Hematopoietic multipotent progenitor cell treated with erythropoietin and hydrocortisone succinate and interleukin-3 and kit ligand, for 8 days (in vitro differentiated cells): ENCODE measurements around the gene IRAK1.
A peak's percentile ranks its signal among the peaks of the same experiment; 100 is the strongest.

Source experiments
- DNase-seq: peaks from one replicate; pipeline ENCODE4 v3.0.0-alpha.2; 2015

The IRAK1 gene

GRCh38 chrX:154040307-154040756 lies 20.6 kb upstream of the IRAK1 start:
- DNase-seq = peak; percentile 25

GRCh38 chrX:154039577-154039976 lies 19.9 kb upstream of the IRAK1 start:
- DNase-seq = no peak

GRCh38 chrX:154038656-154039055 lies 19.0 kb upstream of the IRAK1 start:
- DNase-seq = no peak

GRCh38 chrX:154037754-154038153 lies 18.1 kb upstream of the IRAK1 start:
- no peak for DNase-seq

GRCh38 chrX:154036513-154036912 lies 16.8 kb upstream of the IRAK1 start:
- DNase-seq = no peak

- no peak for DNase-seq
These were observed 14.1 kb upstream of the IRAK1 start for GRCh38 chrX:154033848-154034247.

GRCh38 chrX:154032653-154033052 lies 13.0 kb upstream of the IRAK1 start:
- DNase-seq = no peak

- no peak for DNase-seq
These were observed 12.5 kb upstream of the IRAK1 start for GRCh38 chrX:154032160-154032559.

GRCh38 chrX:154030715-154031305 lies 11.1 kb upstream of the IRAK1 start:
- no peak for DNase-seq

GRCh38 chrX:154030266-154030665 lies 10.6 kb upstream of the IRAK1 start:
- no peak for DNase-seq

GRCh38 chrX:154029439-154029838 lies 9.7 kb upstream of the IRAK1 start:
- no peak for DNase-seq

- DNase-seq = no peak
These were observed 8.9 kb upstream of the IRAK1 start for GRCh38 chrX:154028502-154029184.

GRCh38 chrX:154027986-154028385 lies 8.3 kb upstream of the IRAK1 start:
- no peak for DNase-seq

GRCh38 chrX:154027022-154027402 lies 7.3 kb upstream of the IRAK1 start:
- no peak for DNase-seq

- DNase-seq = no peak
These were observed 6.7 kb upstream of the IRAK1 start for GRCh38 chrX:154026136-154027021.

- no peak for DNase-seq
These were observed 5.5 kb upstream of the IRAK1 start for GRCh38 chrX:154025230-154025629.

- no peak for DNase-seq
These were observed 4.6 kb upstream of the IRAK1 start for GRCh38 chrX:154024271-154024670.

GRCh38 chrX:154023276-154024000 lies 3.7 kb upstream of the IRAK1 start:
- no peak for DNase-seq

GRCh38 chrX:154022108-154022507 lies 2.4 kb upstream of the IRAK1 start:
- DNase-seq = no peak

GRCh38 chrX:154021131-154021611 lies 1.5 kb upstream of the IRAK1 start:
- DNase-seq = peak; percentile 41

GRCh38 chrX:154020536-154021115 lies 924 bp upstream of the IRAK1 start:
- peak; percentile 34 for DNase-seq

- DNase-seq = no peak
These were observed 561 bp downstream of the IRAK1 start for GRCh38 chrX:154019061-154019621.
